ENCODE results near the gene ITPKC. TPM values are rescaled to one million over a fixed set of nuclear protein-coding genes. Genes with fewer than 3 reads are reported as not detected.

The ITPKC gene
- total and polyA plus RNA-seq, 9 of the 15 experiments (the other 6 are each of a cell fraction or from before 2014, with no cell fraction given), result 0.08 to 9.3 (median 5.8) TPM

DNA sequence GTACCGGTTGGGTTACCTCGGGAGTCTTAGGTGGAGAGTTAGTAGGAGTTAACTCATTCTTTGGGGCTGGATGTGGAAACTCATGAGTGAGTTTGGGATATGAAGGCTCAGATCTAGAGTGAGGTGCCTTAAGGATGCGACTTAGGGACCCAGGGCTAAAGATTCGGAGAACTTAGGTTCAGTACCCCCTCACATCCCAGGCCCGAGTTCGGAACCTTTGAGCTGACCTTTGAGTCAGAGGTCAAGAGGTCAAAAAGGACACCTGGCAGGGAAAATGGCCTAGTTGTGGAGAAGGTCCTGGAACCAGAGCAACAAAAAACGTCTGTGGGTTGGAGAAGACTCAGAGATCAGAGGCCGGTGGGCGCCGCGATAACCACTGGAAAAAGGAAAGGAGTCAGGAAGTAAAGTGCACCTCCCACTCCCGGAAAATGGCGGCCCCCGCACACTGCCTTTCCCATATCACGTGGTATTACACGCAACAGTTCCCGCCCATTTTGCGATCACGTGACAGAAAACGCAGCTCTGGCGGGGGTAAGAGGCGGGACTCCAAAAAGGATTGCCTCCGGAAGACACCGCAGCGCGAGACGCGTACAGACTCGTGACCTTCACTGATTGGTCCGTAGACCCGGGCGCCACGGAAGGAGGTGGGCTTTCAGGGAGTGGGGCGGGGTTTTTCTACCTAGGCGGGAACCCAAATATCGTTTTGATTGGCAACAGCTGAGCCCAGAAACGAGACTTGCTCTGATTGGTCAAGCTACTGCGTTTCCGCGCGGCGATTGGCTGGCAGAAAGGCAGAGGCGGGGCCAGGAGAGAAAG lies 33.4 kb downstream of the ITPKC start, which contains the start of gene ACTMAP (continued):
- TF ChIP-seq, protein P1, sequence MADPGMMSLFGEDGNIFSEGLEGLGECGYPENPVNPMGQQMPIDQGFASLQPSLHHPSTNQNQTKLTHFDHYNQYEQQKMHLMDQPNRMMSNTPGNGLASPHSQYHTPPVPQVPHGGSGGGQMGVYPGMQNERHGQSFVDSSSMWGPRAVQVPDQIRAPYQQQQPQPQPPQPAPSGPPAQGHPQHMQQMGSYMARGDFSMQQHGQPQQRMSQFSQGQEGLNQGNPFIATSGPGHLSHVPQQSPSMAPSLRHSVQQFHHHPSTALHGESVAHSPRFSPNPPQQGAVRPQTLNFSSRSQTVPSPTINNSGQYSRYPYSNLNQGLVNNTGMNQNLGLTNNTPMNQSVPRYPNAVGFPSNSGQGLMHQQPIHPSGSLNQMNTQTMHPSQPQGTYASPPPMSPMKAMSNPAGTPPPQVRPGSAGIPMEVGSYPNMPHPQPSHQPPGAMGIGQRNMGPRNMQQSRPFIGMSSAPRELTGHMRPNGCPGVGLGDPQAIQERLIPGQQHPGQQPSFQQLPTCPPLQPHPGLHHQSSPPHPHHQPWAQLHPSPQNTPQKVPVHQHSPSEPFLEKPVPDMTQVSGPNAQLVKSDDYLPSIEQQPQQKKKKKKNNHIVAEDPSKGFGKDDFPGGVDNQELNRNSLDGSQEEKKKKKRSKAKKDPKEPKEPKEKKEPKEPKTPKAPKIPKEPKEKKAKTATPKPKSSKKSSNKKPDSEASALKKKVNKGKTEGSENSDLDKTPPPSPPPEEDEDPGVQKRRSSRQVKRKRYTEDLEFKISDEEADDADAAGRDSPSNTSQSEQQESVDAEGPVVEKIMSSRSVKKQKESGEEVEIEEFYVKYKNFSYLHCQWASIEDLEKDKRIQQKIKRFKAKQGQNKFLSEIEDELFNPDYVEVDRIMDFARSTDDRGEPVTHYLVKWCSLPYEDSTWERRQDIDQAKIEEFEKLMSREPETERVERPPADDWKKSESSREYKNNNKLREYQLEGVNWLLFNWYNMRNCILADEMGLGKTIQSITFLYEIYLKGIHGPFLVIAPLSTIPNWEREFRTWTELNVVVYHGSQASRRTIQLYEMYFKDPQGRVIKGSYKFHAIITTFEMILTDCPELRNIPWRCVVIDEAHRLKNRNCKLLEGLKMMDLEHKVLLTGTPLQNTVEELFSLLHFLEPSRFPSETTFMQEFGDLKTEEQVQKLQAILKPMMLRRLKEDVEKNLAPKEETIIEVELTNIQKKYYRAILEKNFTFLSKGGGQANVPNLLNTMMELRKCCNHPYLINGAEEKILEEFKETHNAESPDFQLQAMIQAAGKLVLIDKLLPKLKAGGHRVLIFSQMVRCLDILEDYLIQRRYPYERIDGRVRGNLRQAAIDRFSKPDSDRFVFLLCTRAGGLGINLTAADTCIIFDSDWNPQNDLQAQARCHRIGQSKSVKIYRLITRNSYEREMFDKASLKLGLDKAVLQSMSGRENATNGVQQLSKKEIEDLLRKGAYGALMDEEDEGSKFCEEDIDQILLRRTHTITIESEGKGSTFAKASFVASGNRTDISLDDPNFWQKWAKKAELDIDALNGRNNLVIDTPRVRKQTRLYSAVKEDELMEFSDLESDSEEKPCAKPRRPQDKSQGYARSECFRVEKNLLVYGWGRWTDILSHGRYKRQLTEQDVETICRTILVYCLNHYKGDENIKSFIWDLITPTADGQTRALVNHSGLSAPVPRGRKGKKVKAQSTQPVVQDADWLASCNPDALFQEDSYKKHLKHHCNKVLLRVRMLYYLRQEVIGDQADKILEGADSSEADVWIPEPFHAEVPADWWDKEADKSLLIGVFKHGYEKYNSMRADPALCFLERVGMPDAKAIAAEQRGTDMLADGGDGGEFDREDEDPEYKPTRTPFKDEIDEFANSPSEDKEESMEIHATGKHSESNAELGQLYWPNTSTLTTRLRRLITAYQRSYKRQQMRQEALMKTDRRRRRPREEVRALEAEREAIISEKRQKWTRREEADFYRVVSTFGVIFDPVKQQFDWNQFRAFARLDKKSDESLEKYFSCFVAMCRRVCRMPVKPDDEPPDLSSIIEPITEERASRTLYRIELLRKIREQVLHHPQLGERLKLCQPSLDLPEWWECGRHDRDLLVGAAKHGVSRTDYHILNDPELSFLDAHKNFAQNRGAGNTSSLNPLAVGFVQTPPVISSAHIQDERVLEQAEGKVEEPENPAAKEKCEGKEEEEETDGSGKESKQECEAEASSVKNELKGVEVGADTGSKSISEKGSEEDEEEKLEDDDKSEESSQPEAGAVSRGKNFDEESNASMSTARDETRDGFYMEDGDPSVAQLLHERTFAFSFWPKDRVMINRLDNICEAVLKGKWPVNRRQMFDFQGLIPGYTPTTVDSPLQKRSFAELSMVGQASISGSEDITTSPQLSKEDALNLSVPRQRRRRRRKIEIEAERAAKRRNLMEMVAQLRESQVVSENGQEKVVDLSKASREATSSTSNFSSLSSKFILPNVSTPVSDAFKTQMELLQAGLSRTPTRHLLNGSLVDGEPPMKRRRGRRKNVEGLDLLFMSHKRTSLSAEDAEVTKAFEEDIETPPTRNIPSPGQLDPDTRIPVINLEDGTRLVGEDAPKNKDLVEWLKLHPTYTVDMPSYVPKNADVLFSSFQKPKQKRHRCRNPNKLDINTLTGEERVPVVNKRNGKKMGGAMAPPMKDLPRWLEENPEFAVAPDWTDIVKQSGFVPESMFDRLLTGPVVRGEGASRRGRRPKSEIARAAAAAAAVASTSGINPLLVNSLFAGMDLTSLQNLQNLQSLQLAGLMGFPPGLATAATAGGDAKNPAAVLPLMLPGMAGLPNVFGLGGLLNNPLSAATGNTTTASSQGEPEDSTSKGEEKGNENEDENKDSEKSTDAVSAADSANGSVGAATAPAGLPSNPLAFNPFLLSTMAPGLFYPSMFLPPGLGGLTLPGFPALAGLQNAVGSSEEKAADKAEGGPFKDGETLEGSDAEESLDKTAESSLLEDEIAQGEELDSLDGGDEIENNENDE (IDR thresholded peaks at IDR 0.05; ENCODE audit: low read depth, low read length), result no peak
- peak; percentile 90 for TF ChIP-seq RBM25 (IDR thresholded peaks at IDR 0.05; ENCODE audit: low read depth, low read length, severe bottlenecking)
- no peak for TF ChIP-seq SREBF2 (CRISPR knock-in tag; IDR thresholded peaks at IDR 0.05)
- peak; percentile 75; the same call in 1 of the 2 replicates for TF ChIP-seq ZNF589 (CRISPR knock-in tag; IDR thresholded peaks at IDR 0.05; ENCODE audit: low read depth)
